GM12878 (cell line): Measurements from ENCODE around the gene TMEM255B. TPM values are rescaled to one million over a fixed set of nuclear protein-coding genes. Genes with fewer than 3 reads are reported as not detected.

ENCODE experiments used
- ATAC-seq: fragments of 200-7000 bp; cut with Tn5 transposase; 3 replicates; pipeline ENCODE4 v1.9.1; 2020; ENCODE audit warnings: mild to moderate bottlenecking, moderate library complexity
- BruUV-seq: library from RNA; stranded (reverse); fragments of 400-500 nt; replicated peaks from 2 replicates; lab custom pipeline; 2021; lab: Mats Ljungman, UMichigan
- CTCF ChIA-PET: fragments of 300-600 bp; sonication (Branson Sonifier 250); formaldehyde crosslinking; extraction: SDS; loops from one replicate; lab custom pipeline; 2021; ENCODE audit warnings: inconsistent platforms; lab: Yijun Ruan, JAX
- POLR2A ChIA-PET: fragments of 350-600 bp; formaldehyde crosslinking; extraction: SDS; loops from one replicate; lab custom pipeline; 2021; ENCODE audit warnings: inconsistent platforms; lab: Charles Lee
- RAD21 ChIA-PET: fragments of 300-600 bp; sonication (Branson Sonifier 250); formaldehyde crosslinking; loops from one replicate; lab custom pipeline; 2023; ENCODE audit warnings: antibody characterized with exemption; ENCODE audit not compliant: unreplicated experiment; lab: Charles Lee
- SMC1A ChIA-PET: fragments of 300-600 bp; sonication (Branson Sonifier 250); formaldehyde crosslinking; loops from one replicate; lab custom pipeline; 2023; ENCODE audit not compliant: unreplicated experiment, uncharacterized antibody; lab: Charles Lee
- DNase-seq: peaks from one replicate; pipeline ENCODE4 v3.0.0-alpha.2; 2011; ENCODE audit warnings: low read depth, low spot score
- FAIRE-seq: peaks from 3 replicates; lab custom pipeline; 2011; peaks lifted over from hg19 to GRCh38; lab: Jason Lieb, UNC
- H2AFZ ChIP-seq: 2 replicates; pipeline ENCODE4 v1.6.0; 2011; ENCODE audit warnings: low read depth, low read length, control low read depth; ENCODE audit not compliant: control insufficient read depth
- H3K27ac ChIP-seq: 2 replicates; pipeline ENCODE4 v1.5.1; 2011; ENCODE audit warnings: control low read depth; ENCODE audit not compliant: control insufficient read depth, insufficient read depth
- H3K27me3 ChIP-seq, 2 experiments: replicated peaks in 1 of 2; 2 replicates each; pipeline versions ENCODE4 v1.6.0 to v1.6.1; 2011; ENCODE audit warnings: low read length in 1 of 2; ENCODE audit not compliant: control insufficient read depth in 2 of 2, insufficient read depth in 2 of 2
- H3K36me3 ChIP-seq, 2 experiments: 2 replicates each; pipeline ENCODE4 v1.5.1; 2011; ENCODE audit warnings: low read length in 1 of 2; ENCODE audit not compliant: control insufficient read depth in 2 of 2, insufficient read depth in 2 of 2
- H3K4me1 ChIP-seq: 2 replicates; pipeline ENCODE4 v1.6.1; 2011; ENCODE audit warnings: mild to moderate bottlenecking, low read length, moderate library complexity, mixed read lengths; ENCODE audit not compliant: control insufficient read depth, insufficient read depth
- H3K4me2 ChIP-seq: 2 replicates; pipeline ENCODE4 v1.6.0; 2011; ENCODE audit warnings: control low read depth; ENCODE audit not compliant: control insufficient read depth, insufficient read depth
- H3K4me3 ChIP-seq: fragments of 200-600 bp; sonication (generic); 2 replicates; pipeline ENCODE4 v1.5.1; 2016
- H3K79me2 ChIP-seq: 2 replicates; pipeline ENCODE4 v1.6.0; 2011; ENCODE audit warnings: low read length; ENCODE audit not compliant: control insufficient read depth, insufficient read depth
- H3K9ac ChIP-seq: 2 replicates; pipeline ENCODE4 v1.8.0; 2011; ENCODE audit warnings: low read length, control low read depth, mixed read lengths; ENCODE audit not compliant: control insufficient read depth, insufficient read depth
- H3K9me3 ChIP-seq: replicated peaks from 3 replicates; pipeline ENCODE4 v1.5.1; 2011; ENCODE audit warnings: mild to moderate bottlenecking, low read length; ENCODE audit not compliant: control insufficient read depth, insufficient read depth
- H4K20me1 ChIP-seq: 2 replicates; pipeline ENCODE4 v1.6.0; 2011; ENCODE audit not compliant: control insufficient read depth, insufficient read depth
- ATF2 ChIP-seq: IDR thresholded peaks from 2 replicates; pipeline ENCODE4 v1.6.1; 2012; ENCODE audit warnings: low read length, inconsistent platforms
- IKZF2 ChIP-seq, 2 experiments: fragments of 450-650 bp; IDR thresholded peaks; 2 replicates each; pipeline ENCODE4 v1.6.1; 2017; ENCODE audit warnings: mild to moderate bottlenecking in 2 of 2, moderate library complexity in 2 of 2
- JUND ChIP-seq: IDR thresholded peaks from 2 replicates; pipeline ENCODE4 v1.6.1; 2012; ENCODE audit warnings: low read depth, mild to moderate bottlenecking, low read length, improper control_type of control experiment, moderate library complexity
- NBN ChIP-seq: fragments of 450-650 bp; IDR thresholded peaks from 2 replicates; pipeline ENCODE4 v1.6.1; 2016
- NFIC ChIP-seq: IDR thresholded peaks from 2 replicates; pipeline ENCODE4 v1.6.1; 2012; ENCODE audit warnings: low read depth, mild to moderate bottlenecking, inconsistent platforms, low read length, moderate library complexity
- SMAD1 ChIP-seq: fragments of 450-650 bp; IDR thresholded peaks from 2 replicates; pipeline ENCODE4 v1.6.1; 2018; ENCODE audit warnings: mild to moderate bottlenecking, low read depth; ENCODE audit not compliant: partially characterized antibody
- STAT1 ChIP-seq: fragments of 450-650 bp; conservative IDR thresholded peaks from 2 replicates; pipeline ENCODE4 v1.6.1; 2014; ENCODE audit warnings: antibody characterized with exemption, mild to moderate bottlenecking
- SUPT20H ChIP-seq: IDR thresholded peaks from 2 replicates; pipeline ENCODE4 v1.6.1; 2011; ENCODE audit warnings: low read depth, mild to moderate bottlenecking, low read length, moderate library complexity, borderline replicate concordance; ENCODE audit not compliant: control insufficient read depth
- TAF1 ChIP-seq: IDR thresholded peaks from 2 replicates; pipeline ENCODE4 v1.6.1; 2011; ENCODE audit warnings: mild to moderate bottlenecking, low read depth, low read length, borderline replicate concordance
- TBL1XR1 ChIP-seq: IDR thresholded peaks from 2 replicates; pipeline ENCODE4 v1.6.1; 2012; ENCODE audit warnings: low read depth, low read length, improper control_type of control experiment
- TCF7 ChIP-seq: IDR thresholded peaks from 2 replicates; pipeline ENCODE4 v1.6.1; 2014; ENCODE audit warnings: antibody characterized with exemption, borderline replicate concordance
- YY1 ChIP-seq: IDR thresholded peaks from 2 replicates; pipeline ENCODE4 v1.6.1; 2011; ENCODE audit warnings: low read depth, mild to moderate bottlenecking, low read length
- ZNF592 ChIP-seq: fragments of 450-650 bp; IDR thresholded peaks from 2 replicates; pipeline ENCODE4 v1.6.1; 2017; ENCODE audit warnings: mild to moderate bottlenecking, moderate library complexity
- WGBS: methylation state at CpG from one replicate; pipeline ENCODE4 v1.1.6; 2016; ENCODE audit warnings: low lambda C conversion rate; ENCODE audit not compliant: insufficient replicate concordance, insufficient coverage; ENCODE audit errors: missing lambda C conversion rate; 5-methylcytosine and 5-hydroxymethylcytosine counted together
- in situ Hi-C: fragments of 300-500 bp; cut with MboI; formaldehyde crosslinking; loops from 9 replicates; pipeline ENCODE4 v1.14.3; 2018; ENCODE audit warnings: mixed read lengths
- intact Hi-C: fragments of 100-400 bp; cut with micrococcal nuclease; formaldehyde crosslinking; loops from one replicate; pipeline ENCODE4 v1.14.2; 2022; ENCODE audit not compliant: unreplicated experiment
- polyA plus RNA-seq, 11 experiments: library from polyadenylated mRNA; depleted of rRNA in 4 of 11; unstranded in 6 of 11; stranded (reverse) in 5 of 11; fragments of >200 nt; fragmentation: Nextera tagmentation in 4 of 11; fragmentation: Illumina TruSeq in 1 of 11; extraction: Ambion mirVana in 4 of 11; extraction: Trizol in 1 of 11; gene quantifications; 1 replicate in 1 of 11; 2 replicates in 10 of 11; pipeline versions ENCODE4 v1.2.1 to v1.2.3, GENCODE V29; 2011 to 2016; ENCODE audit warnings: inconsistent platforms in 2 of 11, missing spikeins in 2 of 11, low read depth in 1 of 11
- total RNA-seq, 4 experiments: library from RNA; depleted of rRNA in 3 of 4; stranded (reverse); fragments of >200 nt in 3 of 4; fragmentation: Illumina TruSeq in 1 of 4; extraction: Trizol in 1 of 4; gene quantifications; 2 replicates each; pipeline versions ENCODE4 v1.2.1 to v1.2.3, GENCODE V29; 2013 to 2021

TMEM255B gene
- total and polyA plus RNA-seq, 10 of the 15 experiments (the other 5 are each of a cell fraction or from before 2014, with no cell fraction given): 0.04 to 0.62 (median 0.13) TPM; not detected in 3

- TF ChIP-seq TCF7 (no peak), NFIC (no peak), ZNF592 (no peak), TBL1XR1 (no peak)
- TF ChIP-seq, all 136 proteins: peak for 0
Measured at GRCh38 chr13:113845723-113846635, 87.0 kb downstream of the TMEM255B start (continued).

- ATAC-seq (no peak), FAIRE-seq (no peak), DNase-seq (no peak)
- BruUV-seq: no TSS peak
- Histone ChIP-seq H3K4me2 (no peak overlapping the region), H3K9me3 (no peaks in the 10 kb centered on the region), H3K27ac (no peak overlapping the region), H3K79me2 (no peaks in the 10 kb centered on the region), H3K4me3 (no peak overlapping the region), H3K4me1 (no peaks in the 10 kb centered on the region), H2AFZ (no peak overlapping the region), H4K20me1 (no peaks in the 10 kb centered on the region), H3K9ac (no peak overlapping the region), H3K27me3 (no peaks in the 10 kb centered on the region), H3K36me3 (no peaks in the 10 kb centered on the region)
- ChIA-PET RAD21 (no interaction called here), POLR2A (no interaction called here), SMC1A (no interaction called here), CTCF (no interaction called here)
- WGBS: 67% methylated on average over 21 of the region's 28 CpGs
- in situ Hi-C loops: no loop called here
- TF ChIP-seq IKZF2 (IDR thresholded peaks at IDR 0.05) (no peak), ATF2 (no peak), NBN (no peak), TAF1 (no peak), JUND (no peak), SUPT20H (no peak), STAT1 (no peak), YY1 (no peak), SMAD1 (no peak), NFIC (no peak)
- intact Hi-C loops: no loop called here
Measured at GRCh38 chr13:113846636-113847318, 87.8 kb downstream of the TMEM255B start.
